ENCODE measurements around the gene INTS15.

Gene INTS15

GRCh38 chr7:6643915-6644625 lies 54.2 kb downstream of the INTS15 start:
- DNase-seq: no peak

GRCh38 chr7:6644728-6645127 lies 54.9 kb downstream of the INTS15 start:
- DNase-seq: no peak

- no peak for DNase-seq
These were observed 56.6 kb downstream of the INTS15 start for GRCh38 chr7:6646465-6646864.

- DNase-seq: no peak
These were observed 57.3 kb downstream of the INTS15 start for GRCh38 chr7:6647080-6647479.

- DNase-seq: no peak
These were observed 57.7 kb downstream of the INTS15 start for GRCh38 chr7:6647541-6647940.

GRCh38 chr7:6648066-6648814 lies 58.4 kb downstream of the INTS15 start:
- no peak for DNase-seq

GRCh38 chr7:6648815-6649104 lies 58.9 kb downstream of the INTS15 start:
- DNase-seq: no peak

- DNase-seq: no peak
These were observed 59.6 kb downstream of the INTS15 start for GRCh38 chr7:6649241-6649961.

GRCh38 chr7:6650086-6650485 lies 60.3 kb downstream of the INTS15 start:
- DNase-seq: no peak

- DNase-seq: no peak
These were observed 60.7 kb downstream of the INTS15 start for GRCh38 chr7:6650521-6651011.

- DNase-seq: no peak
These were observed 62.1 kb downstream of the INTS15 start for GRCh38 chr7:6651851-6652445.

GRCh38 chr7:6652446-6653011 lies 62.7 kb downstream of the INTS15 start:
- DNase-seq: no peak

- DNase-seq: no peak
These were observed 63.5 kb downstream of the INTS15 start for GRCh38 chr7:6653071-6654003.

- no peak for DNase-seq
These were observed 64.5 kb downstream of the INTS15 start for GRCh38 chr7:6654113-6654841.

GRCh38 chr7:6654842-6655610 lies 65.2 kb downstream of the INTS15 start:
- DNase-seq: no peak

GRCh38 chr7:6655636-6656385 lies 66.0 kb downstream of the INTS15 start:
- DNase-seq: no peak

GRCh38 chr7:6656413-6656812 lies 66.6 kb downstream of the INTS15 start:
- DNase-seq: no peak
